Embryonic facial prominence (tissue), 1 donor: ENCODE measurements around the gene GPC5.
"Not testable (repeated sequence)": the region's sequence is repeated elsewhere in the genome, so short reads cannot be mapped to it uniquely, and the experiment has no call there.

ENCODE experiments used
- DNase-seq: peaks from one replicate; pipeline ENCODE4 v3.0.0-alpha.2; 2016; ENCODE audit errors: extremely low spot score

Gene GPC5

DNA sequence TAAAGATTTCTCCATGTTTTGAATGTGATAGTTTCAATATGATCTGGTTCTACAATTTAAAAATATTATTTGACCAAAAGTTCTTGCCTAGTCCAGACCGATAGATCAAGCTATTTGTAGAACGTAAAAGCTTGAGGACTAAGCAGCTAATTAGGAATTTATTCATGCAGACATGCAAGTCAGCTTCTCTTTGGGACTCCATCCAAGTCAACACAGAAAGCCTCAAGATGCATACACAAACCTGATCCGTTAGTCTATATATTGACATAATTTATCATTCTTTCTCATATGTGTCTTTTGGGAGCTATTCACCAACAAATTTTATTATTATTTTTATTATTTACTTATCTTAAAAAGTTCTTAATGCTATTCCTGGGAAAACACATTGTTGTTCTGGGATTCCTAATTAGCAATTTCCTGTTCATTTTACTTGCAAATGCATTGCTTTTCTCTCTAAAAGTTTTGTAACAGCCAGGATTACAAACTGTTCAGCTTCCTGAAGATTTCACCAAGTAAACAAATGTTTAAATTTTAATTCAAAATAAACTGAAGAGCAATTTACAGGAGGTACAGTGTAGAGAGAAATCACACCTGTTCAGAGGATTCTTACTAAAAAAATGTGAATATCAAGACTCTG, 375.3 kb downstream of the GPC5 start:
- no peak for DNase-seq

DNA sequence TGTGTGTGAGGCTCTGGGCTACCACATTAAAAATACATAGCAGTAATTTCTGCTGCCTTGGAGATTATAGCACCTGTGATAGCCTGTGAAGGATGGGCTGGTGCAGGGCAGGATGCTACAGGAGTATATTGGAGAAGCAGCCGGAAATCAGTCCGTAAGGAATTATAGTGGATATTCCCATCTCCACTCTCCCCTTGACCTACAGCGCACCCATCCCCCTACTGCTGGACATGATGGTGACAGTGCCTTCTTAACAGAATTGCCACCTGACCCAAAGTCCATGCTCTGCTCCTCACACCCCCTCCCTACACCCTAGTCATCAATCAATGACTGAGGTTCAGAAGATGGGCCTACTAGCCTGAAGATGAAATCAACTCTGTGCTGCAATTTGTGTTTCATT, 376.0 kb downstream of the GPC5 start:
- DNase-seq = no peak

GRCh38 chr13:91776611-91777193, 378.3 kb downstream of the GPC5 start:
- DNase-seq = no peak

- no peak for DNase-seq
Observed at GRCh38 chr13:91778123-91778522, 379.7 kb downstream of the GPC5 start.

DNA sequence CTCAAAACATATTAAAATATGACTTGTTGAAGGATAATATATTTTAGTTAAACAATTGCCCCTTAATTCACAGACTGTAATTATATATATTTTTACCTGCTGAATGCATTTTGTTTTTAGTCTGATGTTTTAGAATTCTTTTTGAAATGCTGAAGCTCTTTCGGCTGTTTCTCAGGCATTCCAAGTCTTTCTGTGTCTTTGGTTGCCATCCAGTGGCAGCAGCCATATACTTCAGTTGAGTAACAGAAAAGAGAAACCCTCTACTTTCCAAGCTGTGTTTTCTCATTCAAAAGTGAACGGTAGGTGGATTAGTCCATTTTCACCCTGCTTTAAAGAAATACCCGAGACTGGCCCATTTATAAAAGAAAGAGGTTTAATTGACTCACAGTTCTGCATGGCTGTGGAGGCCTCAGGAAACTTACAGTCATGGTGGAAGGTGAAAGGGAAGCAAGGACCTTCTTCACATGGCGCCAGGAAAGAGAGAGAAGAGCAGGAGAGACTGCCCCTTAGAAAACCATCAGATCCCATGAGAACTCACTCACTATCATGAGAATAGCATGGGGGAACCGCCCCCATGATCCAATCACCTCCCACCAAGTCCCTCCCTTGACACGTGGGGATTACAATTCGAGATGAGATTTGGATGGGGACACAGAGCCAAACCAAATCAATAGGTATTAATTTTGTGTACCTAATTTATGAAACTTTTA, 383.7 kb downstream of the GPC5 start:
- DNase-seq = not testable (repeated sequence)

DNA sequence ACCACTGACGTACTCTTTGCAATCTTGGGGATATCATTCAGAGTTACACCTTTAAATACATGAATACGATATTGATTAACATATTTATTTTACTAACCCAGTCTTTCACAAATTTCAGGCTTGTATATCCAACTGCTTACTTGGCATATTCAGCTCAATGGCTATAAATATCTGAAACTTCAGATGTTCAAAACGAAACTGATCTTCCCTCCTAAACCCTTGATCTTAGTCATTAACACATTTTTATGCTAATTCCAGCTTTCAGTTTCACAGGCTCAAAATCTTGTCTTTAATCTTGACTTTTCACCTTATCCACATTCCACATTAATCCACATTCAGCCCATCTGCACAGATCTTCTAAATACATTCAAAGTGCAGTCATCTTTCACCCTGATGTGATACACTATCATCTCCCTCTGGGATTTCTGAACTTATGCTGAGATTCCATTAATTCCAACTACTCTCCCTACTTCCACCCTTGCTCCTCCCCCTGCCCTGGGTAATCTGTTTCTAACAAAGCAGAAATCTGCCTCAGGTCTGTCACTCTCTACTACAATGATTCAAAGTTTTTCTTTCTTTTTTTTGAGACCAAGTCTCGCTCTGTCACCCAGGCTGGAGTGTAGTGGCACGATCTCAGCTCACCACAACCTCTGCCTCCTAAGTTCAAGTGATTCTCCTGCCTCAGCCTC, 387.2 kb downstream of the GPC5 start:
- DNase-seq = no peak

GRCh38 chr13:91792054-91792453, 393.6 kb downstream of the GPC5 start:
- DNase-seq = no peak

DNA sequence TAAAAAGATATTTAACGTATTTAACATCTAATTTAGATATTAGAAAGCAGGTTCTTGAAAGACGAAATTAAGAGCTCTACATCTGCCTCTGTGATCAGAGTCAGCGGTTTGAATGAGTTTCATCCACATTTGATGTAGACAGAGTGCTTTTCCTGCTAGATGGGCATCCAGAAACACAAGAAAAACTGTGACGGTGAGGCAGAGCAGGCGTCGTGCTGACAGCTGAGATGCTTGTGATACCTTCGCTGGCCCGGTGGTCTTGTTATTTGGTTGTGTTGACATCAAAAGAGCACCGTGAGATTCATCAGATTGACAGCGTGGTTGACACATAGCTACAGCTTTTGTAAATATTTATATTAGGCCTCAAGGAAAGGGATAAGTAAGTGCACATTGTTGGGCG, 399.1 kb downstream of the GPC5 start:
- no peak for DNase-seq

DNA sequence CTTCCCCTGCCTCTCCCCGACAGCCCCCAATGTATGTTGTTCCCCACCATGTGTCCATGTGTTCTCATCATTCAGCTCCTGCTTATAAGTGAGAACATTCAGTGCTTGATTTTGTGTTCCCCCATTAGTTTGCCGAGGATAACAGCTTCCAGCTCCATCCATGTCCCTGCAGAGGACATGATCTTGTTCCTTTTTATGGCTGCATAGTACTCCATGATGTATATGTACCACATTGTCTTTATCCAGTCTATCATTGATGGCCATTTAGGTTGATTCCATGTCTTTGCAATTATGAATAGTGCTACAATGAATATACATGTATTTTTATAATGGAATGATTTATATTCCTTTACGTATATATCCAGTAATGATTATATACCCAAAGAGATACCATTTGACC, 399.9 kb downstream of the GPC5 start:
- not testable (repeated sequence) for DNase-seq

GRCh38 chr13:91801772-91802171, 403.4 kb downstream of the GPC5 start:
- not testable (repeated sequence) for DNase-seq

- no peak for DNase-seq
Observed at GRCh38 chr13:91802957-91803356, 404.5 kb downstream of the GPC5 start.

- no peak for DNase-seq
Observed at GRCh38 chr13:91804724-91805123, 406.3 kb downstream of the GPC5 start.

DNA sequence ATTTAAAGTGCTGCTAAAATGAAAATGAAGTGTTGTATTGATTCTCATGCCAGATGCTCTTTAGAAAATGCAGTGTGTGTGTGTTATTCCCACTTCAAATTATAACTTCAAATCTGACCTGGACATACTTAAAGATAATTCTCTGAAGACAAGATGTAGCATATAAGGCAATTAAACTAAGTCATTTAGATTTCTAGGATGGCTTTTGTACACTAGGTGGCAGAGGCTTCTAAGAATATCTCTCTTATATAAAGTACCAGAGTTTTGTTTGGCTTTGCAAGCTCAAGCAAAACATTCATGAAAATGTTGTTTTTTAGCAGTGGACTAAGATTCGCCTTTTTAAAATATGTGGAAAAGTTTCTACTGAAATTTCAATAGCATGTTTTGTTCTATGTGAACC, 407.2 kb downstream of the GPC5 start:
- no peak for DNase-seq

DNA sequence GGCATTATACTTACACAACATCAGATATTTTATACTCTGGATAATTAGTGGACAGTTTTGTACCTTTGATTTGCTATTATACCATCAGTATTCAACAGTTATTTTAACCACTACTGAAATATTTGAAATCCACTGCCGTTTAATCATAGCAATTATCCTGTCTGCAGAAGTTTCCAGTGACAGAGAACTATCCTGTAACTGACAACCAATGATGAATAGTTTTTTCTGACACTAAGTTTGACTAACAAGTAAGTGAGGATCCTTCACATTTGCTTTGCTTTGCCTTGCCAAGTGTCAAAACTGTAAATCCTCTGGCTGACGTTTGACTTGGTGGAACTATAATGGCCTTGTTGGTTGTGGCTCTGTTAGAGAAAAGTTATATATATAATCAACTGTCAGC, 410.7 kb downstream of the GPC5 start:
- DNase-seq = no peak

DNA sequence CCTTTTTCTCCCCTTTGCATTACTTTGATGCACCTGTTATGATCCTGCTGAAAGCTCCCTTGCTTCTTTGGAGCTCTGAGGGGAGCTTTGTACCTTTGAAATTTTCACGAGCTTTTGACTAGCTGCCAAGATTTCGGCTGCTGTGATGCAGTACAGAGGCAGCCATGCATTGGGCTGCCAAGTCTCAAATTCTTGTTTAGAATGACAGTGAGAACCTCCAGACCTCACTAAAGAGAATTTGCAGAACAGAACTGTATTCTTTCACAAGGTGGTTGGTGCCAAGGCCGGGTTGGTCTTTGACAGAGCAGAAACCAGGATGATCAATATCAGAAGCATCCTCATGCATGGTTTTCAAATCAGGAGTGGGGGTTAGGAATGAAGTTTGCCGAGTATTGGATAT, 414.8 kb downstream of the GPC5 start:
- no peak for DNase-seq

DNA sequence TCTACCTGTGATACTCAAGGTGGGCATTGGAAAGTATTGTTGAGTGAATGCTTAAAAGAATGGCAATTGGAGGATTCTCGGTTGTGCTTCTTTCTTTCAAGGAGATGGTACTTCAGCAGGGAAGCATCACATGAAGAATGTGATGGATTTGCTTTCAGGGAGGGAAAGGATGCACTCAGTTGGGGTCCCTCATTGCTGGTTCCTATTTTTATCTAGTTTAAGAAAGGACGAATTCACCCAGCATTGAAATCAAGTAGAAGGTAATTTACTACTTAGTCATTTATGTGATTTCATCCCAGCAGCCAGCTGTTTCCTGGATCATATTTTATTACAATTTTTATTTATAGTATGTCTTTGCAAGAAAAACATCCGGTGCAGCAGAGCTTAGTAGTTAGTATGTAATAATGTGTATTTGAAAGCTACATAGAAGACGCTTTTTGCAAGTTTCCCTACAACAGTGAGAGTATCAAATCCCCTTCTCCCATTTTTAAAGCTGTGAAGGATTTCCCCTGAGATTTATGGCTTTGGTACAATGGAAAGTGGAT, 417.9 kb downstream of the GPC5 start:
- DNase-seq = no peak

- DNase-seq = peak; percentile 37
Observed at GRCh38 chr13:91817250-91817649, 418.8 kb downstream of the GPC5 start.

DNA sequence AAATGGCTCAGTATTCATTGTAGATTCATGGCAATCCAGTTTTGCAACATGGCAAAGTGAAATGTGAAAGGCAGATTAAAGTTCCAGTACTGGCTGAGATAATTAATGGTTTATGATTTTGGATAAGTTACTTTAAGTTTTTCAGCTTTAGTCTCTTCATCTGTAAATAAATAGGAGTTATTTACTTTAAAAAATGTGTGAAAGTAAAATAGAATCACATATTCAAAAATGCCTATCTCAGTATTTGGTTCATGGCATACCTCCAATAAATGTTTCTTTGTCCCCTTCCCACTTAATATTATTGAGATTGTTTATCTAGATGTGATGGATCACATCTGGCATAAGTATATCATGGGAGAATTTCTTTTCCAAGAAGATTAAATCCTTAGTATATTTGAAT, 426.0 kb downstream of the GPC5 start:
- DNase-seq = no peak

GRCh38 chr13:91825516-91825915, 427.1 kb downstream of the GPC5 start:
- no peak for DNase-seq

DNA sequence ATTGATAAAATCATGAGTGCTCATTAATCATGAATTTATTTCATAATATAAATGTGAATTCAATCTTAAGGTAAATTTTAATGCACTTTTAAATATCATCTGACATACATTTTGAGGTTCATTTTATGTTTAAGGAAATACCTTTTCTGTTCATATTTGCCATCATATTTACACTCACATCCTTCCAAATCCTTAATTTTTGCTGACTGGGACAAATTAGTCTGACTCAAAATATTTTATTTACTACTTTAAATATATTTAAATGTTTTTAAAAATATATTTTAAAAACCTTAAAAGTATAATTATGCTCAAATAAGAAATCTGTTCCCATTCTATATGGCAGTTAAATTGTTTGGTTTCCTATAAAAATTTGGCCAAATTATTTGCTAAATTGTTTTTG, 438.1 kb downstream of the GPC5 start:
- no peak for DNase-seq

- no peak for DNase-seq
Observed at GRCh38 chr13:91845612-91846011, 447.2 kb downstream of the GPC5 start.

- DNase-seq = no peak
Observed at GRCh38 chr13:91863699-91864098, 465.3 kb downstream of the GPC5 start.
